Hepatocyte (in vitro differentiated cells): ENCODE measurements around the gene KIFC3. TPM values are rescaled to one million over a fixed set of nuclear protein-coding genes. Genes with fewer than 3 reads are reported as not detected.

Experiments
- DNase-seq: peaks from one replicate; pipeline ENCODE4 v3.0.0-alpha.2; 2016; ENCODE audit warnings: low spot score
- H2AFZ ChIP-seq: fragments of 200-600 bp; sonication (generic); 2 replicates; pipeline ENCODE4 v1.6.0; 2016; ENCODE audit warnings: antibody characterized with exemption, mild to moderate bottlenecking
- H3K27ac ChIP-seq: fragments of 200-600 bp; sonication (generic); 2 replicates; pipeline ENCODE4 v1.5.1; 2016; ENCODE audit warnings: mild to moderate bottlenecking
- H3K27me3 ChIP-seq: fragments of 200-600 bp; sonication (generic); 2 replicates; pipeline ENCODE4 v1.6.1; 2016
- H3K36me3 ChIP-seq: fragments of 200-600 bp; sonication (generic); replicated peaks from 2 replicates; pipeline ENCODE4 v1.5.1; 2016; ENCODE audit warnings: low read depth; ENCODE audit not compliant: insufficient read depth
- H3K4me1 ChIP-seq: fragments of 200-600 bp; sonication (generic); 2 replicates; pipeline ENCODE4 v1.5.1; 2016; ENCODE audit warnings: mild to moderate bottlenecking, moderate library complexity; ENCODE audit not compliant: insufficient read depth
- H3K4me2 ChIP-seq: fragments of 200-600 bp; sonication (generic); 2 replicates; pipeline ENCODE4 v1.6.0; 2016
- H3K4me3 ChIP-seq: fragments of 200-600 bp; sonication (generic); 2 replicates; pipeline ENCODE4 v1.5.1; 2016; ENCODE audit warnings: mild to moderate bottlenecking
- H3K79me2 ChIP-seq: fragments of 200-600 bp; sonication (generic); 2 replicates; pipeline ENCODE4 v1.6.0; 2017; ENCODE audit warnings: mild to moderate bottlenecking
- H3K9me2 ChIP-seq: fragments of 200-600 bp; sonication (generic); replicated peaks from 2 replicates; pipeline ENCODE4 v1.6.0; 2017; ENCODE audit warnings: mild to moderate bottlenecking; ENCODE audit not compliant: insufficient read depth
- H3K9me3 ChIP-seq: fragments of 200-600 bp; sonication (generic); 2 replicates; pipeline ENCODE4 v1.5.1; 2016; ENCODE audit warnings: low read depth, mild to moderate bottlenecking
- H4K20me1 ChIP-seq: fragments of 200-600 bp; sonication (generic); 2 replicates; pipeline ENCODE4 v1.6.0; 2016; ENCODE audit warnings: mild to moderate bottlenecking; ENCODE audit not compliant: insufficient read depth, poor library complexity, severe bottlenecking
- CTCF ChIP-seq: fragments of 200-600 bp; sonication (generic); IDR thresholded peaks from 2 replicates; pipeline ENCODE4 v1.5.1; 2016; ENCODE audit warnings: antibody characterized with exemption, mild to moderate bottlenecking; ENCODE audit not compliant: poor library complexity
- EZH2 ChIP-seq: fragments of 200-600 bp; sonication (generic); IDR thresholded peaks from 2 replicates; pipeline ENCODE4 v1.6.1; 2016; ENCODE audit warnings: antibody characterized with exemption, mild to moderate bottlenecking, borderline replicate concordance
- EZH2phosphoT487 ChIP-seq: fragments of 200-600 bp; sonication (generic); IDR thresholded peaks from one replicate; pipeline ENCODE4 v1.6.1; 2018; ENCODE audit warnings: antibody characterized with exemption, mild to moderate bottlenecking, low read depth, moderate library complexity; ENCODE audit not compliant: unreplicated experiment, severe bottlenecking
- WGBS: methylation state at CpG from one replicate; pipeline ENCODE4 v1.1.6; 2016; ENCODE audit warnings: low lambda C conversion rate; ENCODE audit errors: missing lambda C conversion rate; 5-methylcytosine and 5-hydroxymethylcytosine counted together
- polyA plus RNA-seq: library from polyadenylated mRNA; unstranded; fragments of >200 nt; fragmentation: Nextera tagmentation; extraction: Ambion mirVana; gene quantifications from 2 replicates; pipeline ENCODE4 v1.2.1, GENCODE V29; 2016
- total RNA-seq: library from RNA; depleted of rRNA; stranded (reverse); fragments of >200 nt; gene quantifications from 2 replicates; pipeline ENCODE4 v1.2.3, GENCODE V29; 2014

KIFC3 gene
- total and polyA plus RNA-seq, 2 experiments from 2014 or later = 49.7 to 55.3 TPM

- no peaks in the 10 kb centered on the region for H3K79me2 ChIP-seq
- H3K9me2 ChIP-seq = no peaks in the 10 kb centered on the region
- H3K27ac ChIP-seq = no peak overlapping the region
- 91% methylated on average over 11 of the region's 16 CpGs for WGBS
- H4K20me1 ChIP-seq = no peaks in the 10 kb centered on the region
- H3K36me3 ChIP-seq = no peaks in the 10 kb centered on the region
- no peaks in the 10 kb centered on the region for H3K27me3 ChIP-seq
- peaks cover 7% of the 10 kb centered on the region for H3K4me1 ChIP-seq
- DNase-seq = no peak
- H3K9me3 ChIP-seq = no peaks in the 10 kb centered on the region
- no peak overlapping the region for H3K4me2 ChIP-seq
- H3K4me3 ChIP-seq = no peak overlapping the region
- no peak overlapping the region for H2AFZ ChIP-seq
- TF ChIP-seq CTCF (no peak), EZH2phosphoT487 (no peak), EZH2 (no peak)
Measured at GRCh38 chr16:57741660-57742191, 60.6 kb downstream of the KIFC3 start.

GRCh38 chr16:57740423-57741071, 61.7 kb downstream of the KIFC3 start:
- Histone ChIP-seq H3K4me2 (no peak overlapping the region), H3K4me1 (peaks cover 13% of the 10 kb centered on the region), H2AFZ (no peak overlapping the region), H3K36me3 (no peaks in the 10 kb centered on the region), H3K4me3 (no peak overlapping the region), H3K27ac (no peak overlapping the region), H3K9me2 (no peaks in the 10 kb centered on the region), H3K9me3 (no peaks in the 10 kb centered on the region), H3K79me2 (no peaks in the 10 kb centered on the region), H4K20me1 (no peaks in the 10 kb centered on the region), H3K27me3 (no peaks in the 10 kb centered on the region)
- 95% methylated on average over 23 of the region's 24 CpGs for WGBS
- no peak for TF ChIP-seq EZH2phosphoT487
- no peak for TF ChIP-seq CTCF
- no peak for TF ChIP-seq EZH2
- no peak for DNase-seq

GRCh38 chr16:57739756-57740422, 62.4 kb downstream of the KIFC3 start:
- no peak for DNase-seq
- Histone ChIP-seq H3K27me3 (no peaks in the 10 kb centered on the region), H4K20me1 (no peaks in the 10 kb centered on the region), H3K27ac (no peak overlapping the region), H2AFZ (no peak overlapping the region), H3K36me3 (no peaks in the 10 kb centered on the region), H3K4me2 (no peak overlapping the region), H3K9me2 (no peaks in the 10 kb centered on the region), H3K9me3 (no peaks in the 10 kb centered on the region), H3K79me2 (no peaks in the 10 kb centered on the region), H3K4me3 (no peak overlapping the region), H3K4me1 (peaks cover 13% of the 10 kb centered on the region)
- 97% methylated on average over 18 of the region's 18 CpGs for WGBS
- TF ChIP-seq EZH2phosphoT487 (no peak), CTCF (no peak)
